Measurements from ENCODE around the gene TTC39C. TPM values are rescaled to one million over a fixed set of nuclear protein-coding genes. Genes with fewer than 3 reads are reported as not detected.

TTC39C gene
- total and polyA plus RNA-seq, 2 experiments from 2014 or later: 69.4 to 136 TPM

DNA sequence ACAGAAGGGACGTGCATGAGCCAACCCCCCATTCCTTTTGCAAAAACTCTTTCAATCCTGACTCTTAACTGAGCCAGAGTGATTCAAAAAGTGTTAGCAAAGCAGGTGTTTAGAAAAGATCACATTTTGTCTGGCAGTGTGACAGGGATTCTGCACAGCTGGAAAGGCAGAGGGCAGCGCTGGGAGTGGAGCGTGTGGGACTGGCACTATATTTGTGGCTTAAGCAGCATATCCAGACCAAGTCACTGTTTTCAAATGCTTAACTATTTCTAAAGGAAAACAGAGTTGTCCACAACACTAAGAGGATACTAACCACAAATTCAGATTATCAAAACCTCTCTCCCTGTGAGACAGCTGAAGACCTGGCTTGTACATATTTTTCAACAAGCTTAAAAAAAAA is 143.3 kb downstream of the TTC39C start:
- H3K4me3 ChIP-seq: no peak overlapping the region
- H2AFZ ChIP-seq: no peak overlapping the region
- Mint-ChIP-seq H3K4me1 (peaks cover 8% of the 10 kb centered on the region; the same call in 2 of the 3 replicates), H3K27me3 (ENCODE audit: insufficient read depth, low read depth, poor library complexity) (peaks cover 6% of the 10 kb centered on the region), H3K4me3 (no peak overlapping the region), H3K9me3 (no peaks in the 10 kb centered on the region), H3K36me3 (ENCODE audit: low read depth) (peaks cover 27% of the 10 kb centered on the region), H3K27ac (no peak overlapping the region)
- no peaks in the 10 kb centered on the region for H3K9me2 ChIP-seq (ENCODE audit: insufficient read depth)
- no peaks in the 10 kb centered on the region for H3K4me1 ChIP-seq (ENCODE audit: insufficient read depth)
- no peak for TF ChIP-seq ZNF114 (CRISPR knock-in tag; IDR thresholded peaks at IDR 0.05)
- H3K79me2 ChIP-seq (replicated peaks; ENCODE audit: insufficient read depth): no peaks in the 10 kb centered on the region
- H3K4me2 ChIP-seq: no peak overlapping the region
- H3K36me3 ChIP-seq (ENCODE audit: insufficient read depth): peaks cover 27% of the 10 kb centered on the region
- 0 out of 2 replicates have a peak overlapping the region, but pooled peaks have one; percentile 6 for H3K27ac ChIP-seq (ENCODE audit: low read depth)
- DNase-seq (ENCODE audit: low spot score) (no peak), ATAC-seq (no peak)
- H3F3A ChIP-seq (replicated peaks; ENCODE audit: low read depth): no peaks in the 10 kb centered on the region
- H4K20me1 ChIP-seq (replicated peaks; ENCODE audit: insufficient read depth): no peaks in the 10 kb centered on the region; the same call in 1 of the 2 replicates
- no peaks in the 10 kb centered on the region for H3K27me3 ChIP-seq (ENCODE audit: insufficient read depth)

DNA sequence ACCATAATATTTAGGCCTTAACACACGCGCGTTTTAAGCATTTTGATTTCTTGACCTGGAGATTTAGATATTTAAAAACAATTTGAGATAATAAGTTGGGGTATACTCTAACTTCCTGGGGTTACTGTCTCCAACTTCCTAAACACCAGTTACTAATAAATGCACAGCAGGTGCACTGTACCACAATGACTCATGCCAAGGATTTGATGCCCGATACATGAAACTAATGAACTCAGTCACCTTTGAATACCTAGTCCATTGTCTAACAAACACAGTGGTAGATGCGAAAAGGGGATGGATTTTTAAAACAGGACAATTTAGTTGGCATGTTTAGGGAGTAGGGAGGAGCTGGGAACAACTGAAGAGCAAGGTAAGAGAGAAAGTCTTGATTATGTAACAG is 145.5 kb downstream of the TTC39C start:
- no peak for DNase-seq (ENCODE audit: low spot score)
- H3K9me3 Mint-ChIP-seq: no peaks in the 10 kb centered on the region

More for the DNA sequence above, 145.5 kb downstream of the TTC39C start:
- peaks cover 38% of the 10 kb centered on the region for H3K36me3 Mint-ChIP-seq (ENCODE audit: low read depth)
- H3K4me3 Mint-ChIP-seq: no peak overlapping the region
- no peak overlapping the region for H3K27ac ChIP-seq (ENCODE audit: low read depth)
- no peaks in the 10 kb centered on the region for H3F3A ChIP-seq (replicated peaks; ENCODE audit: low read depth)
- peaks cover 33% of the 10 kb centered on the region for H3K36me3 ChIP-seq (ENCODE audit: insufficient read depth)
- H4K20me1 ChIP-seq (replicated peaks; ENCODE audit: insufficient read depth): no peaks in the 10 kb centered on the region; the same call in 1 of the 2 replicates
- no peak for ATAC-seq
- H3K4me2 ChIP-seq: no peak overlapping the region
- H3K79me2 ChIP-seq (replicated peaks; ENCODE audit: insufficient read depth): no peaks in the 10 kb centered on the region
- peaks cover 8% of the 10 kb centered on the region; the same call in 2 of the 3 replicates for H3K4me1 Mint-ChIP-seq
- H3K27me3 Mint-ChIP-seq (ENCODE audit: insufficient read depth, low read depth, poor library complexity): peaks cover 6% of the 10 kb centered on the region
- no peaks in the 10 kb centered on the region for H3K27me3 ChIP-seq (ENCODE audit: insufficient read depth)
- H3K4me3 ChIP-seq: no peak overlapping the region
- H3K9me2 ChIP-seq (ENCODE audit: insufficient read depth): no peaks in the 10 kb centered on the region
- no peak for TF ChIP-seq EZH2 (IDR thresholded peaks at IDR 0.05; ENCODE audit: low read depth, unreplicated experiment)
- no peak for TF ChIP-seq STAT1 (IDR thresholded peaks at IDR 0.05; ENCODE audit: unreplicated experiment)
- no peak for TF ChIP-seq POLR2AphosphoS5 (IDR thresholded peaks at IDR 0.05; ENCODE audit: low read depth)
- TF ChIP-seq REST (IDR thresholded peaks at IDR 0.05; ENCODE audit: unreplicated experiment): no peak
- TF ChIP-seq, protein P1, sequence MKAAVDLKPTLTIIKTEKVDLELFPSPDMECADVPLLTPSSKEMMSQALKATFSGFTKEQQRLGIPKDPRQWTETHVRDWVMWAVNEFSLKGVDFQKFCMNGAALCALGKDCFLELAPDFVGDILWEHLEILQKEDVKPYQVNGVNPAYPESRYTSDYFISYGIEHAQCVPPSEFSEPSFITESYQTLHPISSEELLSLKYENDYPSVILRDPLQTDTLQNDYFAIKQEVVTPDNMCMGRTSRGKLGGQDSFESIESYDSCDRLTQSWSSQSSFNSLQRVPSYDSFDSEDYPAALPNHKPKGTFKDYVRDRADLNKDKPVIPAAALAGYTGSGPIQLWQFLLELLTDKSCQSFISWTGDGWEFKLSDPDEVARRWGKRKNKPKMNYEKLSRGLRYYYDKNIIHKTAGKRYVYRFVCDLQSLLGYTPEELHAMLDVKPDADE (IDR thresholded peaks at IDR 0.05): no peak
- TF ChIP-seq CREB1 (CRISPR knock-in tag; IDR thresholded peaks at IDR 0.05; ENCODE audit: low read depth): no peak
- no peak for TF ChIP-seq ZNF331 (CRISPR knock-in tag; IDR thresholded peaks at IDR 0.05; ENCODE audit: low read depth)
- no peak for TF ChIP-seq JUNB (IDR thresholded peaks at IDR 0.05; ENCODE audit: unreplicated experiment)
- H2AFZ ChIP-seq: no peak overlapping the region
- H3K4me1 ChIP-seq (ENCODE audit: insufficient read depth): no peaks in the 10 kb centered on the region
- no peak overlapping the region for H3K27ac Mint-ChIP-seq

Measured in GM23338 (cell line).